ENCODE results near the gene MACF1.

The MACF1 gene

GRCh38 chr1:39165488-39165887 lies 39.0 kb upstream of the MACF1 start:
- Histone ChIP-seq H3K4me1 (ENCODE audit: control insufficient read depth in 1 of 2, insufficient read depth in 2 of 2, low read length in 2 of 2) (peaks cover 3 to 21% of the 10 kb centered on the region in 2 donors), H3K9me3 (ENCODE audit: control insufficient read depth in 1 of 2, low read length in 2 of 2) (no peaks in the 10 kb centered on the region), H3K36me3 (ENCODE audit: control insufficient read depth in 1 of 2, insufficient read depth in 2 of 2, low read length in 2 of 2) (no peaks in the 10 kb centered on the region), H3K27me3 (ENCODE audit: low read depth, low read length) (no peaks in the 10 kb centered on the region), H3K4me3 (ENCODE audit: low read depth in 1 of 2, low read length in 2 of 2) (no peak overlapping the region), H3K27ac (ENCODE audit: low read length) (no peak overlapping the region)

- Histone ChIP-seq H3K4me1 (ENCODE audit: control insufficient read depth in 1 of 2, insufficient read depth in 2 of 2, low read length in 2 of 2) (peaks cover 6 to 28% of the 10 kb centered on the region in 2 donors), H3K9me3 (ENCODE audit: control insufficient read depth in 1 of 2, low read length in 2 of 2) (no peaks in the 10 kb centered on the region), H3K36me3 (ENCODE audit: control insufficient read depth in 1 of 2, insufficient read depth in 2 of 2, low read length in 2 of 2) (no peaks in the 10 kb centered on the region), H3K4me3 (ENCODE audit: low read depth in 1 of 2, low read length in 2 of 2) (no peak overlapping the region), H3K27ac (ENCODE audit: low read length) (no peak overlapping the region), H3K27me3 (ENCODE audit: low read depth, low read length) (no peaks in the 10 kb centered on the region)
These were observed 36.8 kb upstream of the MACF1 start for GRCh38 chr1:39167632-39168209.

DNA sequence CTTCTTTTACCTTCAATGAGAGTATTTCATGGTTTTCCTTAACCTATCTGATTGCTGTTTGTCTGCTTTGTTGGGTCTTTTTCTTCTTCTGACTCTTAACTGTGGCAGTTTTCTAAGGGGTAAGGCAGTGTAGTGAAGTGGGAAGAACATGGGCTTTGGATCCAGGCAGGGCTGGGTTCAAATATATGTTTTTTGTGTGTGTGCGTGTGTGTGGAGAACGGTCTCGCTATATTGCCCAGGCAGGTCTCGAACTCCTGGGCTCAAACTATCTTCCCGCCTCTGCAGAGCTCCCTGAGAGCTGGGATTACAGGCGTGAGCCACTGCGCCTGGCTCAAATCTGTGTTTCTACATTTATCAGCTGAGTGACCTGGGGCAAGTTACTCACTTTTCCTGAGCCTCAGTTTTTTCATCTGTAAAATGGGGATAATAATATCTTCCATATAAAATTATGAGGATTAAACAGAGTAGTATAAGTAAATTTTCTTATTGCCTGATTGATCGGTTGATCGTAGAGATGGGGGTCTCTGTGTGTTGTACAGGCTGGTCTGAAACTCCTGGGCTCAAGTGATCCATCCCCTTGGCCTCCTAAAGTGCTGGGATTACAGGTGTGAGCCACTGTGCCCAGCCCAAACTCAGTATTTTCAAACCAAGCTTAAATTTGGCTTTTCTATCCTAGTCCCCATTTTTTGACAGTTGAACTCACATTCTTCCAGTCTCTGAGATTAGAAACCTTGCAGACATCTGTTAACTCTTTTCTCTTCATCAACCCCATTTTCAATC lies 36.0 kb upstream of the MACF1 start:
- no peaks in the 10 kb centered on the region for H3K27me3 ChIP-seq (ENCODE audit: low read depth, low read length)
- peaks cover 6 to 35% of the 10 kb centered on the region in 2 donors for H3K4me1 ChIP-seq (ENCODE audit: control insufficient read depth in 1 of 2, insufficient read depth in 2 of 2, low read length in 2 of 2)
- no peak overlapping the region for H3K27ac ChIP-seq (ENCODE audit: low read length)
- no peaks in the 10 kb centered on the region for H3K9me3 ChIP-seq (ENCODE audit: control insufficient read depth in 1 of 2, low read length in 2 of 2)
- no peak overlapping the region for H3K4me3 ChIP-seq (ENCODE audit: low read depth in 1 of 2, low read length in 2 of 2)
- H3K36me3 ChIP-seq (ENCODE audit: control insufficient read depth in 1 of 2, insufficient read depth in 2 of 2, low read length in 2 of 2): no peaks in the 10 kb centered on the region

GRCh38 chr1:39170731-39171667 lies 33.5 kb upstream of the MACF1 start:
- Histone ChIP-seq H3K9me3 (ENCODE audit: control insufficient read depth in 1 of 2, low read length in 2 of 2) (no peaks in the 10 kb centered on the region), H3K36me3 (ENCODE audit: control insufficient read depth in 1 of 2, insufficient read depth in 2 of 2, low read length in 2 of 2) (no peaks in the 10 kb centered on the region), H3K27me3 (ENCODE audit: low read depth, low read length) (no peaks in the 10 kb centered on the region), H3K27ac (ENCODE audit: low read length) (no peak overlapping the region), H3K4me3 (ENCODE audit: low read depth in 1 of 2, low read length in 2 of 2) (no peak overlapping the region), H3K4me1 (ENCODE audit: control insufficient read depth in 1 of 2, insufficient read depth in 2 of 2, low read length in 2 of 2) (peaks cover 19 to 47% of the 10 kb centered on the region in 2 donors)

DNA sequence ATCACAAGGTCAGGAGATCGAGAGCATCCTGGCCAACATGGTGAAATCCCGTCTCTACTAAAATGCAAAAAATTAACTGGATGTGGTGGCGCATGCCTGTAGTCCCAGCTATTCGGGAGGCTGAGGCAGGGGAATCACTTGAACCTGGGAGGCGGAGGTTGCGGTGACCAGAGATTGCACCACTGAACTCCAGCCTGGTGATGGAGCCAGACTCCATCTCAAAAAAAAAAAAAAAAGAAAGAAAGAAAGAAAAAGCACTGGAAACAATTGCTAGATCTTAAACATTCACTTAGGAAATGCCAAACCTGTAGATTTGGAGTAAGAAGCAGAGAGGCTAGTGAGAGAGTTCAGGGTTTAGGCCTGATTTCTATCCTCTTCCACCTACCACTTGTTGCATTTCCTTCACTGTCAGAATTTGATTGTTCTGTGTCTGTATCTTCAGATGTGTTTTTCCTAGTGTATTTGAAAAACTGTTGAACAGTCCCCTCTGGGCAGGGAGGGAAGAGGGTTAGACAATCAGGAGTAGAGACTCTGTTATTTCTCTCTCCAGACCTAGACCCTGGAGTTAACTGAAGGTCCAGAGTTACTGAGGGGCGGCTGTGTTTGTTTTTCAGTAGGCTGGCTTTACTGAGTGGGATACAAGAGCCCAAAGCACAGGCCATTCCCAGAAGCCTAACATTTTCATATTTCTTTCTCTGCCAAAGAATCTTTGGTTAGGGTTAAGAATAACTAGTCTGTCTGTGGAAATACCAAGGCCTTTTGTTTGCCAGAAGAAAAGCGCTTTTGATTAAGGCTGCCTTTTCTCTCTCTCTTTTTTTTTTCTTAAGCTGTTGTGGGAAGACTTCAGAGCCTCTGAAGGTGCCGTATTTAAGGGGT lies 31.1 kb upstream of the MACF1 start:
- H3K4me1 ChIP-seq (ENCODE audit: control insufficient read depth in 1 of 2, insufficient read depth in 2 of 2, low read length in 2 of 2): peaks cover 19 to 48% of the 10 kb centered on the region in 2 donors
- H3K9me3 ChIP-seq (ENCODE audit: control insufficient read depth in 1 of 2, low read length in 2 of 2): no peaks in the 10 kb centered on the region
- no peak overlapping the region for H3K4me3 ChIP-seq (ENCODE audit: low read depth in 1 of 2, low read length in 2 of 2)
- H3K27me3 ChIP-seq (ENCODE audit: low read depth, low read length): no peaks in the 10 kb centered on the region
- H3K36me3 ChIP-seq (ENCODE audit: control insufficient read depth in 1 of 2, insufficient read depth in 2 of 2, low read length in 2 of 2): no peaks in the 10 kb centered on the region
- peak overlapping the region; percentile 76 for H3K27ac ChIP-seq (ENCODE audit: low read length)

DNA sequence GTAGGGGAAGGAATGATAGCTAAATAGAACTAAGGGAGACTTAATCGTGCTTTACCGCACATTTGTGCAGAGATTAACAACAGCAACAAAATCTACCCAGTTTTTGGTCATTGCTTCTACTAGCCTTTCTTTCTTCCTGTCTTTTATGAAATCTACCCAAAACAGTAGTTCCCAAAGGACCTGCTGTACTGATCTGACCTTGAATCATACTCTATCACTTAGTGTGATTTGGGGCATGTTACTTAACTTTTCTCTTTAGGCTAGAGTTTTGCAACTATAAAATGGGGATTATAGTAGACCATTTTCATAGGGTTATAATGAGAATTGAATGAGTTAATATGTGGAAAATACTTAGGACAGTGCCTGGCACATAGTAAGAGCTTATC lies 30.5 kb upstream of the MACF1 start:
- H3K27me3 ChIP-seq (ENCODE audit: low read depth, low read length): no peaks in the 10 kb centered on the region
- no peaks in the 10 kb centered on the region for H3K36me3 ChIP-seq (ENCODE audit: control insufficient read depth in 1 of 2, insufficient read depth in 2 of 2, low read length in 2 of 2)
- H3K9me3 ChIP-seq (ENCODE audit: control insufficient read depth in 1 of 2, low read length in 2 of 2): no peaks in the 10 kb centered on the region
- no peak overlapping the region for H3K4me3 ChIP-seq (ENCODE audit: low read depth in 1 of 2, low read length in 2 of 2)
- peak overlapping the region; percentile 76 for H3K27ac ChIP-seq (ENCODE audit: low read length)
- H3K4me1 ChIP-seq (ENCODE audit: control insufficient read depth in 1 of 2, insufficient read depth in 2 of 2, low read length in 2 of 2): peaks cover 19 to 52% of the 10 kb centered on the region in 2 donors

GRCh38 chr1:39174390-39175081 lies 30.0 kb upstream of the MACF1 start:
- H3K27ac ChIP-seq (ENCODE audit: low read length): peak overlapping the region; percentile 76
- H3K4me1 ChIP-seq (ENCODE audit: control insufficient read depth in 1 of 2, insufficient read depth in 2 of 2, low read length in 2 of 2): peaks cover 19 to 52% of the 10 kb centered on the region in 2 donors
- no peaks in the 10 kb centered on the region for H3K27me3 ChIP-seq (ENCODE audit: low read depth, low read length)
- no peaks in the 10 kb centered on the region for H3K9me3 ChIP-seq (ENCODE audit: control insufficient read depth in 1 of 2, low read length in 2 of 2)
- H3K4me3 ChIP-seq (ENCODE audit: low read depth in 1 of 2, low read length in 2 of 2): no peak overlapping the region
- no peaks in the 10 kb centered on the region for H3K36me3 ChIP-seq (ENCODE audit: control insufficient read depth in 1 of 2, insufficient read depth in 2 of 2, low read length in 2 of 2)

- Histone ChIP-seq H3K36me3 (ENCODE audit: control insufficient read depth in 1 of 2, insufficient read depth in 2 of 2, low read length in 2 of 2) (no peaks in the 10 kb centered on the region), H3K27me3 (ENCODE audit: low read depth, low read length) (no peaks in the 10 kb centered on the region), H3K4me3 (ENCODE audit: low read depth in 1 of 2, low read length in 2 of 2) (no peak overlapping the region), H3K27ac (ENCODE audit: low read length) (peak overlapping the region; percentile 20), H3K9me3 (ENCODE audit: control insufficient read depth in 1 of 2, low read length in 2 of 2) (no peaks in the 10 kb centered on the region), H3K4me1 (ENCODE audit: control insufficient read depth in 1 of 2, insufficient read depth in 2 of 2, low read length in 2 of 2) (peaks cover 14 to 38% of the 10 kb centered on the region in 2 donors)
These were observed 26.8 kb upstream of the MACF1 start for GRCh38 chr1:39177706-39178105.

- H3K4me1 ChIP-seq (ENCODE audit: control insufficient read depth in 1 of 2, insufficient read depth in 2 of 2, low read length in 2 of 2): peaks cover 10 to 33% of the 10 kb centered on the region in 2 donors
- H3K9me3 ChIP-seq (ENCODE audit: control insufficient read depth in 1 of 2, low read length in 2 of 2): no peaks in the 10 kb centered on the region
- H3K36me3 ChIP-seq (ENCODE audit: control insufficient read depth in 1 of 2, insufficient read depth in 2 of 2, low read length in 2 of 2): no peaks in the 10 kb centered on the region
- H3K27ac ChIP-seq (ENCODE audit: low read length): peak overlapping the region; percentile 69
- no peaks in the 10 kb centered on the region for H3K27me3 ChIP-seq (ENCODE audit: low read depth, low read length)
- H3K4me3 ChIP-seq (ENCODE audit: low read depth in 1 of 2, low read length in 2 of 2): no peak overlapping the region
These were observed 25.7 kb upstream of the MACF1 start for GRCh38 chr1:39178541-39179431.

All from muscle layer of duodenum (tissue), 2 donors.